Adipose tissue (tissue), 3 donors: ENCODE data around the gene CFAP46. TPM values are rescaled to one million over a fixed set of nuclear protein-coding genes. Genes with fewer than 3 reads are reported as not detected.
"Not testable (repeated sequence)": the region's sequence is repeated elsewhere in the genome, so short reads cannot be mapped to it uniquely, and the experiment has no call there.

Experiments
- H3K27ac ChIP-seq: one replicate; pipeline ENCODE4 v1.5.1; 2013; ENCODE audit warnings: low read depth, low read length
- WGBS, 3 donors: extraction: QIAGEN DNeasy Blood & Tissue Kit; methylation state at CpG; one replicate each; pipeline ENCODE4 v1.1.7; 2013; 5-methylcytosine and 5-hydroxymethylcytosine counted together
- polyA plus RNA-seq, 3 donors: library from polyadenylated mRNA; stranded (reverse); fragments of 200-250 nt; gene quantifications; one replicate each; pipeline ENCODE4 v1.2.3, GENCODE V29; 2013
- donor health status: healthy with polysubstance abuse.
- donor health status: Bipolar disorder and iron deficiency.
- donor health status: healthy.

Gene CFAP46
- polyA plus RNA-seq, 3 donors: 0.13 to 0.38 TPM; not detected in 1

DNA sequence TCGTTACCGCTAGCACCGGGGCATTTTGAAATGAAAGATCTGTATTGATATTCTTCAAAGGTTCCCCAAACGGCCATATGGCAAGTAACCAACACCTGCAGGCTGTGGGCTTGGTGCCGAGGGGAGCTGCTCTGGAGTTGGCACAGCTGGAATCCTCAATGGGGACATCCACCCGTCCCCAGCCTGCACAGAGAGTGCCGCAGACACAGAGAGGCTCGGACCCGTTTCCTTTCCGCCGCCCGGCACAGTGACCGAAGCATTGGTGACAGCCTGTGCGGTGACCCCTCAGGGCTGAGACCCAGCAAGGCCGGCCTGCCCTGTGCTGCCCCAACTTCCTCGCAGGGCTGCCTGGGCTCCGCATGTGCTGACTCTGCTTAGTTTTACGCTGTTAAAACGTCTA lies 4.5 kb downstream of the CFAP46 start:
- WGBS, 3 donors: 81 to 90% (median 88%) methylated on average over 19 of the region's 19 CpGs

DNA sequence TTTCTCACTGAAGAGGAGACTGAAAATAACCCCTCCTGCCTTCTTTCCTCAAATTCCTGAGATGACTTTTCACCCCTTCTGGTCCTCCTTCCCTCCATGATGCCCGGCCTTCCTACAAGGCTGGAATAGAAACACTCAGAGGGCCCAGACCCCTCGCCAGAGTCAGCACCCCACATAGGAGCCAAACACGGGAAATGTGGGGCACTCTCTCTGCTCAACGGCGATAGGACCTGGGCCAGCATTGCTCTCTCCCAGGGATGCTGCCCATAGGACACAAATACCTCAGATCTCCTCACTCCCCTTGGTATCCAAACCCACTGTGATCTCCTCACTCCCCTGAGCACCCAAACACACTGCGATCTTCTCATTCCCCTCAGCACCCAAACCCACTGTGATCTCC lies 7.4 kb downstream of the CFAP46 start:
- 69 to 88% (median 82%) methylated on average over 6 of the region's 6 CpGs for WGBS, 3 donors
- H3K27ac ChIP-seq: no peak overlapping the region

More for the DNA sequence above, 4.5 kb downstream of the CFAP46 start:
- no peak overlapping the region for H3K27ac ChIP-seq

DNA sequence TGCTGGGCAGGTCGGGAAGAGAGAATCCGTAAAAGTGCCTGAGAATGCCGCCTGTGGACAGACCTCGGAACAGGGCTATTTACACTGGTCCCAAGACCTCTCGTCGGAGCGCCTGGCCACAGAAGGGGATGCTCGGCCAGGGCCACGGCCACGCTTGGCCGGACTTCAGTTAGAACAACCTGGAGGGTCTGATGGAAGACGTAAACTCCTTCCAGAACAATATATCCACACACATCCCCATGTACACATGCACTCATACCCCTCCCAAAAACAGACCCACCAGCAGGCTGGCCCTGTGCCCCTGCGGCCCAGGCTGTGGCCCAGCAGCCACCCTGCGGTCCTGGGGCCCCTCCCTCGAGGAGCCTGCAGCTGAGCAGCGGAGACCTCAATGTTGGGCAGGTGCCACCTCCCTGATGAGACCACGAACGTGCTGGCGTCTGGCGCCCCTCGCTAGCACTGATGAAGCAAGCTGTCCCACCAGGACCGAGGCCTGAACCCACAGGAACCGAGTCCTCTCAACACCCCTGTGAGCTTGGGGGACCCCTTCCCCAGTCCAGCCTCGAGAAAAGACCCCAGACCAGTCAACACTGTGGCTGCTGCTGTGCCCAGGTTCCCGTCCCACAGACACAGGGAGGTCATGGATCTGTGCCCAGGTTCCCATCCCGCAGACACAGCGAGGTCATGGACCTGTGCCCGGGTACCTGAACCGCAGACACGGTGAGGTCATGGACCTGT lies 8.9 kb downstream of the CFAP46 start:
- 88 to 92% (median 90%) methylated on average over 30 of the region's 30 CpGs for WGBS, 3 donors
- no peak overlapping the region for H3K27ac ChIP-seq

DNA sequence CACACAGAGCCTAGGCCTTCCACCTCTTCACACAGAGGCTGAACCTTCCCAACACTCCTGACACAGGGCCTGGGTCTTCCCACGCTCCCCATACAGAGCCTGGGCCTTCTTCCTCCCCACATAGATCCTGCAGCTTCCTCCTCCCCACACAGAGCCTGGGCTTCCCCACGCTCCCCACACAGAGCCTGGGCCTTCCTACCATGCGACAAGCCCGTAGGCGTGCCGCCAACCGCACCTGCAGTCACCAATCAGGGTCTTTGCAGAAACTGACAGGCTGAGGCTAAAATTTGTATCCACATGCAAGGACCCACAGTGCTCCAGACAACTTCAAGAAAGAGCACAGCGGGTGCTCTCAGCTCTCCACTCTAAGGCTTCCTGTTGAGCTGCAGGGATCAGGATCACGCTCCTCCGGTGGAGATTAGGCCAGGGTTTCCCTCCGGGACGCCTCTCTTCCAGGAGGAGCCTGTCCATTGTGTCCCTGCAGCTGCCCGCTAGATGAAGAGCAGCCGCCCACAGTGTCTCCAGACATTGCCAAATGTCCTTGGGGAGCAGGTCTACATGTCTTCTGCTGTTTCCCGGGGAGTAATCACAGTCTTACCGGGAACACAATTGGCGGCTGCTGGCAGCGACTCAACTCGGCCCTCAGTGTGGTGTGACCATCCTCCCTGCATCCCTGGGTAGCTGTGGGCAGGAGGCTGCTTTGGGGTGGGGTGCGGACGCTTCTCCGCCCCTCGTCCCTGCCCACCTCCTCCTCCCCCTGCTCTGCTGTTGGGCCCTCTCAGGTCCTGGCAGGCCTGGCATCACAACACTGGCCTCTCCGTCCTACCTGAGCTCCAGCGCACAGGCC lies 9.7 kb downstream of the CFAP46 start:
- WGBS, 3 donors: 87 to 90% (median 90%) methylated on average over 25 of the region's 25 CpGs
- no peak overlapping the region for H3K27ac ChIP-seq

DNA sequence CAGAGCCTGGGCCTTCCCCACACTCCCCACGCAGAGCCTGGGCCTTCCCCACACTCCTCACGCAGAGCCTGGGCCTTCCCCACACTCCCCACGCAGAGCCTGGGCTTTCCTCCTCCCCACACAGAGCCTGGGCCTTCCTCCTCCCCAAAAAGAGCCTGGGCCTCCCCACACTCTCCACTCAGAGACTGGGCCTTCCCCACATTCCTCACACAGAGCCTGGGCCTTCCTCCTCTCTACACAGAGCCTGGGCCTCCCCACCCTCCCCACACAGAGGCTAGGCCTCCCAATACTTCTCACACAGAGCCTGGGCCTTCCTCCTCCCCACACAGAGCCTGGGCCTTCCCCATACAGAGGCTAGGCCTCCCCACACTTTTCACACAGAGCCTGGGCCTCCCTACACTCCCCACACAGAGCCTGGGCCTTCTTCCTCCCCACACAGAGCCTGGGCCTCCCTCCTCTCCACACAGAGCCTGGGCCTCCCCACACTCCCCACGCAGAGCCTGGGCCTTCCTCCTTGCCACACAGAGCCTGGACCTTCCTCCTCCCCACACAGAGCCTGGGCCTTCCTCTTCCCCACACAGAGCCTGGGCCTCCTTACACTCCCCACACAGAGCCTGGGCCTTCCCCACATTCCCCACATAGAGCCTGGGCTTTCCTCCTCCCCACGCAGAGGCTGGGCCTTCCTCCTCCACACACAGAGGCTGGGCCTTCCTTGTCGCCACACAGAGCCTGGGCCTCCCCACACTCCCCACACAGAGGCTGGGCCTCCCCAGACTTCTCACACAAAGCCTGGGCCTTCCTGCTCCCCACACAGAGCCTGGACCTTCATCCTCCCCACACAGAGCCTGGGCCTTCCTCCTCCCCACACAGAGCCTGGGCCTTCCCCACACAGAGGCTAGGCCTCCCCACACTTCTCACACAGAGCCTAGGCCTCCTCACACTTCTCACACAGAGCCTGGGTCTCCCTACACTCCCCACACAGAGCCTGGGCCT lies 10.8 kb downstream of the CFAP46 start:
- H3K27ac ChIP-seq: not testable (repeated sequence)
- 73 to 91% (median 76%) methylated on average over 5 to 6 of the region's 6 CpGs for WGBS, 3 donors

DNA sequence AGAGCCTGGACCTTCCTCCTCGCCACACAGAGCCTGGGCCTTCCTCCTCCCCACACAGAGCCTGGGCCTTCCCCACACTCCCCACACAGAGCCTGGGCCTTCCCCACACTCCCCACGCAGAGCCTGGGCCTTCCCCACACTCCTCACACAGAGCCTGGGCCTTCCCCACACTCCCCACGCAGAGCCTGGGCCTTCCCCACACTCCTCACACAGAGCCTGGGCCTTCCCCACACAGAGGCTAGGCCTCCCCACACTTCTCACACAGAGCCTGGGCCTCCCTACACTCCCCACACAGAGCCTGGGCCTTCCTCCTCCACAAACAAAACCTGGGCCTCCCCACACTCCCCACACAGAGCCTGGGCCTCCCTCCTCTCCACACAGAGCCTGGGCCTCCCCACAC lies 11.7 kb downstream of the CFAP46 start:
- 40 to 58% methylated on average over 2 of the region's 3 CpGs; no CpG with 5 or more reads in 1 of the 3 donors for WGBS, 3 donors
- not testable (repeated sequence) for H3K27ac ChIP-seq

DNA sequence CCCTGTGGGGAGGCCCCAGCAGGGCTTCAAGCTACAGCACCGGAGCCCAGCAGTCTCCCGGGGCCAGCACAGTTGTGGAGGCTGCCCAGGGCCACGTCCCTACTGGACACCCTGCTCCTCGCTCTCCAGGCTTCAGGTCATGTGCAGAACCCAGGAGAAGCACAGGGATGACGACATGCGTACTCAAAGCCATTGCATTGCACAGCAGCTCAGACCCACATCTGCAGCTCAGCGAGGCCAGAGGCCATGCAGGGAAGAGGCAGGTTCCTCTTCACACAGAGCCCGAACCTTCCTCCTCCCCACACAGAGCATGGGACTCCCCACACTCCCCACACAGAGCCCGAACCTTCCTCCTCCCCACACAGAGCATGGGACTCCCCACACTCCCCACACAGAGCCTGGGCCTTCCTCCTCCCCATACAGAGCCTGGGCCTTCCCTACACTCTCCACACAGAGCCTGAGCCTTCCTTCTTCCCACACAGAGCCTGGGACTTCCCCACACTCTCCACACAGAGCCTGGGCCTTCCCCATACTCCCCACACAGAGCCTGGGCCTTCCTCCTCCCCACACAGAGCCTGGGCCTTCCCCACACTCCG lies 12.3 kb downstream of the CFAP46 start:
- H3K27ac ChIP-seq: no peak overlapping the region
- 72 to 79% (median 73%) methylated on average over 10 of the region's 10 CpGs for WGBS, 3 donors

DNA sequence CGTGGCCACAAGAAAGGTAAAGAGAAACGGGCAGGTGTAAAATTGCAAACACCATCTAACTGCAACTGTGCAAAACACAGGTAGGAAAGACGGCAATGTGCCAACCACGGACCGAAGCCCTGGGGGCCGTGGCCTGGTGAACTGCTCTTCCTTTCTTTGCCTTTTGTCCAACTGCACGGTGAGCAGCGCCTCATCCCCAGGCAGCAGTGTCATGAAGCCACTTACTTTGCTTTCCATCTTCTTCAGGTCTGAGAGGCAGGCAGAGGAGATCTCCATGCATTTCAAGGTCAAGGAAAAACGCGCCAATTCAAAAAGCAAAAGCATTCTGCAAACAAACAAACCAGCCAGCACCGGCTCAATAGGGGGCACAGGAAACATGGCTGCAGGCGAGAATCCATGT lies 12.9 kb downstream of the CFAP46 start:
- 70 to 88% (median 84%) methylated on average over 12 of the region's 12 CpGs for WGBS, 3 donors
- H3K27ac ChIP-seq: no peak overlapping the region

DNA sequence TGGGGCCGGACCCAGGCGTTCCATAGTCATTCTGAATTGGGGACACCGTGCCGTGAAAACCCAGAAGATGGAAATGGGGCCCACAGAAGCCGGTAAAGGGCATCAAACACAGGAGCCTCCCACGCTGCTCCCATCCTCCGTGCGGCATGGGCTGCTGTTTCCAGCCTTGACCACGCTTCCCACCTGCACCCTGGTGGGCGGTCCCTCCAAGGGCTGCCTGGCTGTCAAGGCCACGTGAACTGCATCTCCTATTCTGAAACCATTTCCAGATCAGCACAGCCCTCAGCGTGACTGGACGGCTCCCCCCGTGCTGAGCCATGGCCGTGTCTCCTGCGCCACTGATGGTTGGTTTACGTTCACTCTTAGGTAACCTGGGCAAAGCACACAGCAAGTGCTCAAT lies 14.1 kb downstream of the CFAP46 start:
- WGBS, 3 donors: 87 to 92% (median 89%) methylated on average over 17 of the region's 17 CpGs
- H3K27ac ChIP-seq: no peak overlapping the region

DNA sequence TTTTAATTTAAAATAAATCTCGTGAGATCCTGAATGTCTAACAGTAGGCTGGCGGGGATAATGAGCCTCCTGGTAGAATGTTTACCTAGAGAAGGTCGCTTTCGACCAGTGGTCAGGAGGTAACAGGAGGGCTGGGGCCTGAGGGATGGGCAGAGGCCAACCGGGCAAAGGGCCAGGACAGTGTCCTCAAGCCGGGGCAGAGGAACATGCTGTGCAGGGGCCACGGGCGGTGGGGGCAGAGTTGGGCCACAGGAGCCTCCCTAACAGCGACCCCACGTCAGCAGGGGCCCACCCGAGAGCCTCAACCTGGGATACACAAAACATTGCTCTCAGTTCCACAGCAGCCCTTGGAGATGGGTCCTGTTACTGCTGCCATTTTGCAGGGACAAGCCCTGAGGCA lies 14.5 kb downstream of the CFAP46 start:
- no peak overlapping the region for H3K27ac ChIP-seq
- 72 to 87% (median 82%) methylated on average over 11 of the region's 11 CpGs for WGBS, 3 donors

DNA sequence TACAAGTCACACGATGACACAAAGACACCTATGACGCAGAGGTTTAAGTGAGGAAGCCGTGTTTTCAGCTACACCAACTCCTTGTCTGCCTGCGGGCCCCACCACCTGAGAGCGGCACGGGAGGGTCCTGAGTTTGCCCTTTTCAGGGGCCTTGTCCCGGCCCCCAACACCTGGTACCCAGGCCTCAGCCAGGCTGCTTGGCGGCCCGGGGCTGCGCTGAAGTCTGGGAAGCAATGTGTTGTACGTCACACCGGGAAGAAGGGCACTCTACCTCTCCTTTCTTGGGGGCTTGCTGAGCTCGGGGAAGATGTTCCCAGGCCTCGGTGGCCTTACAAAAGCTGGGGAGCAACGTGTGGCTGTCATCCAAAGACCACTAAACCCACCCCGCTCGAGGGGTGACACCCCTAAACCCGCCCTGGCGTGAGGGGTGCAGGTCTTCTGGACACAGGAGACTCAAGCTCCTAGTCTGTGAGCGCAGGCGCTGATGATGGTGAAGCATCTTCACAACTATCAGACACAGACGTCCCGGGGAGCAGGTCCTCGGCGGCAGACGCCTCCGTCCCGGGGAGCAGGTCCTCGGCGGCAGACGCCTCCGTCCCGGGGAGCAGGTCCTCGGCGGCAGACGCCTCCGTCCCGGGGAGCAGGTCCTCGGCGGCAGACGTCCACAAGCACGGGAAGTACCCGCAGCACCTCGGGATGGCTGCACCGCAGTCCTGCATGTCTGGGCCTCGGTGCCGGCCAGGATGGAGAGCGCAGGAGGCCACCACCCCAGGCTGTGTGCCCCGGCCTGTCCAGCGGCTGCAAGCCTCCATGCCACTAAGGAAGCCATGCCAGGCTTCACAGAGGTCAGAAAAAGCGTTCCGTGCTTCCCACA lies 15.4 kb downstream of the CFAP46 start:
- no peak overlapping the region for H3K27ac ChIP-seq
- 86 to 91% (median 87%) methylated on average over 40 to 52 of the region's 52 CpGs for WGBS, 3 donors

DNA sequence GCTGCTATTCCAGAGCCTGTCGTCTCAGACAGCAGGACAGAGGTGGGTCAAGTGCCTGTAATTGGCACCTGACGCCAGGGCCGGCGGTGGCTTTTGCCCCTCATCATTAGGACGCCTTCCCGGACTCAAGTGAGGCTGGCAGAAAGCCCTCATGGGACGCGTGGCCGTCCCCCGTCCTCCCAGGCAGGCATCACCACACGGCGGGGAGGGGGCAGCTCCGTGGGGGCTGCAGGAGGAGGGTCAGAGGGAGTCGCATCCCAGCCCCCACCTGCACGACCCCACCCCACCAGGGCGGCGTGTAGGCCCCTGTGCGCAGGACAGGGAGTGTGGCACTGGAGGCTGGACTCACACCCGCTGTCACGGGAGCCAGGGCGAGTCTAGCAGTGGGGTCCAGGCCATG lies 16.3 kb downstream of the CFAP46 start:
- H3K27ac ChIP-seq: no peak overlapping the region
- whole genome bisulfite sequencing, 3 donors: 78 to 86% (median 83%) methylated on average over 21 of the region's 21 CpGs

DNA sequence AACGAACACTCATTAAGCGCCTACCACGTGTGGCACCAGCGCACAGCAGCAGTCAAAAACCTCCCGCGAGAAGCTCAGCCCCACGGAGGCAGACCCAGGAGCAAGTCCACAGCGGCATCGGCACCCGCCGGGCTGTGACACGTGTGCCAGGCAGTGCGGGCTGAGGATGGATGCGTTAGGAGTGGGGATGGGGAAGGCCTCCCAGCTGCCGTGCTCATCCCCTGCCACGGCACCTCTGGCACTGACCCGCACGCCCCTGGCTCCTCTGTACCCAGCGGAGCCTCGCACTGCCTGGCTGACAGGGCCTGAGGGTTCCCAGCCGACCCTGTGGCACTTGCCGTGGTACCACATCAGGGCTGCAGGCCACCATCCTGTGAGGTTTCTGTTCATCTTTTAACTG lies 16.8 kb downstream of the CFAP46 start:
- 89 to 93% (median 91%) methylated on average over 22 of the region's 22 CpGs for WGBS, 3 donors
- no peak overlapping the region for H3K27ac ChIP-seq

DNA sequence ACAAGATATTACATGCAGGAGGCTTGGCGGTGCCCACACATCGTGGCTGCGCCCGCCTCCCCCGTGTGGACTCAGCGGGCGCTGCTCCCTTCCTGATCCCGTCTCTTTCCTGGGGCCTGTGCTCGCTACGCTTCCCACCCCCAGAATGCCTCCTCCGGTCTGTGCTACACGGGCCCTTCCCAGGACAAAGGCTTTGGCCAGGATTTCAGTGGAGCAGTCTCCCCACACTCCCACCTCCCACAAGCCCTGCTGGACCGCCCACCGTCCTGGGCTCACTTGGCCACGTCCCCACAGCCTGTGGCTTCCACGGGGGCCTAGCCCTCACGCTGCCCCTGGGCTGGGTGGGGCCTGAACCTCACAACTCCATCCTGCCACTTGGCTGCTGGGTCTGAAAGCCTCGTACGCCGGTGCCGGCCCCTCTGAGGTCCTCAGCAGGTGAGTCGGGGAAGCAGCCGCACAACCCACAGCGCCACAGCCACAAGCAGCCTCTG lies 17.3 kb downstream of the CFAP46 start:
- 79 to 87% (median 80%) methylated on average over 24 of the region's 24 CpGs for WGBS, 3 donors
- no peak overlapping the region for H3K27ac ChIP-seq

DNA sequence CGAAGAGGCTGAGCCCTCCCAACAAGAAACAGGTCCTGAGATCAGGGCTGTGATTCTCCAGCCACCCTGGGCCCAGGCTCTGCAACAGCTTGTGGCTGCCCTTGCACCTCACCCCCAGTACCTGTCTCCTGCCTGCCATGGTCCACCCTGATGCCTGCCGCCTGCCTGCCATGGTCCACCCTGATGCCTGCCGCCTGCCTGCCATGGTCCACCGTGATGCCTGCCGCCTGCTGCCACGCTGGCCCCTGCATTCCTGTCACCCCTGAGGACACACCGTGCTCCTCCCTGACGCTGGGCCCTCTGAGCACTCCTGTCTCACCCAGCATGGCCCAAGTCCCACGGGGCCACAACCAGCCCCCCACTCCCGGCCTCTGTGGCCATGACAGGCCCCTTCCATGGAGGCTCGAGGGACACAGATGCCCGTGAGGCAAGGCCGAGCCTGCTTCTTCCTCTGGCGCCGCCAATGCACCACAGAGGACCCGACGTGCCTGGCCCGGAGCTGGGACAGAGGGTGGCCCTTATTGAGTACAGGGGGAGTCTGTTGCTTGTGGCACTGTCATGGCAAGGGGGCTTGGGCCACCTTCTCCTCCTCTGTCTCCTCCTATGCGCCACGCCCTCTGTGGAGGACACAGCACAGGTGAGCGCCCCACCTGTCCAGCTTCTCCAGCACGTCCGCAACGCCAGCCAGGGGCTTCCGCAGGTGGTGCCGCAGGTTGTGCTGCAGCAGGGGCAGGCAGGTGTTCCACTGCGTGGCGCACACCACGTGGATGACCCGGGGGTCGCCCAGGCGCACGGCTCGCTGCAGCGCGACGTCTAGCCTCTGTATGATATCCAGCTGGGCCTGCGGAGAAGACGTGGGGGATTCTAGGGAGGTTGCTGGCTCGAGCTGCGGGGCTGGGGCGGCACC lies 18.1 kb downstream of the CFAP46 start:
- no peak overlapping the region for H3K27ac ChIP-seq
- WGBS, 3 donors: 89 to 93% (median 92%) methylated on average over 39 to 42 of the region's 42 CpGs

DNA sequence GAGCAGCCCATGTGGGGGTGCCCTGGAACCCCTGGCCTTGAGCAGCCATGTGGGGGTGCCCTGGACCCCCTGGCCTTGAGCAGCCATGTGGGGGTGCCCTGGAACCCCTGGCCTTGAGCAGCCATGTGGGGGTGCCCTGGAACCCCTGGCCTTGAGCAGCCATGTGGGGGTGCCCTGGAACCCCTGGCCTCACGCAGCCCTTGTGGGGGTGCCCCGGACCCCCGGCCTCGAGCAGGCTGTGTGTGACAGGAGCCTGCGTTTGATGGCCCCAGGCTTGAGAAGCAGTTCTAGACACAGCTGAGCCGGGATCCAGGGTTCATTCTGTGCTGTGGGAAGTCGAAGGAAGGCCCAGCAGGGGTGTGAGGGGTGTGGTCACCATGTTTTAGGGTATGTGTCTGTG lies 19.0 kb downstream of the CFAP46 start:
- WGBS, 3 donors: 67 to 87% (median 75%) methylated on average over 7 of the region's 7 CpGs
- H3K27ac ChIP-seq: not testable (repeated sequence)
